Choroid plexus epithelial cell (primary cell): Measurements from ENCODE around the gene ATP6V0C.

Experiments used
- DNase-seq: peaks from one replicate; pipeline ENCODE4 v3.0.0-alpha.2; 2010; ENCODE audit warnings: low read depth
- H3K4me3 ChIP-seq: 2 replicates; pipeline ENCODE4 v1.5.1; 2011; ENCODE audit warnings: low read depth, mild to moderate bottlenecking, control low read depth, low read length, moderate library complexity
- CTCF ChIP-seq: conservative IDR thresholded peaks from 2 replicates; pipeline ENCODE4 v1.5.1; 2011; ENCODE audit warnings: low read depth, mild to moderate bottlenecking, control low read depth, inconsistent platforms, low read length, moderate library complexity

ATP6V0C gene

GRCh38 chr16:2513405-2514332, at the start of gene ATP6V0C:
Gene ATP6V0C, plus strand, starts transcription at chr16:2513952. Its CDS starts 152 bp downstream, at chr16:2514104.
- TF ChIP-seq CTCF, result no peak
- DNase-seq, result peak; percentile 85
- H3K4me3 ChIP-seq, result peak within 1 kb of the TSS; percentile 85

DNA sequence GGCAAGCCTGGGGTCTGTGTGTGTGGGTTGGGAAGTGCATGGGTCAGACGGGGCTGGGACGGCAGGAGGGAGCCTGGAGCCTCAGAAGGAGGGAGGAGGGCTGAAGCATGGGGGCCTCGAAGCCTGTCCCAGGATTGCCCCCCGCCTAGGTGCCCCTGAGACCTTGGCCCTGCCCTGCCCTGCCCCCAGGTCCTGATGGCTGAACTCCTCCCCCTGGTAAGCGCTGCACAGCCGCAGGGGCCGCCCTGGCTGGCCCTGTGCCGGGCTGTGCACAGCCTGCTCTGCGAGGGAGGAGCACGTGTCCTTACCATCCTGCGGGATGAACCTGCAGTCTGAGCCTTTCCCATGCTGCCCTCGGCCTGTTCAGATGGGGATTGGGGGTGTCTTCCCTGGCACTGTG, 49.4 kb upstream of the ATP6V0C start:
- H3K4me3 ChIP-seq, result no peak overlapping the region
- TF ChIP-seq CTCF, result no peak
- DNase-seq, result no peak

- H3K4me3 ChIP-seq, result no peak overlapping the region
- DNase-seq, result no peak
- peak; percentile 54 for TF ChIP-seq CTCF
Measured at GRCh38 chr16:2465653-2466415, 47.9 kb upstream of the ATP6V0C start.

- no peak for DNase-seq
- no peak for TF ChIP-seq CTCF
- H3K4me3 ChIP-seq, result no peak overlapping the region
Measured at GRCh38 chr16:2466667-2467527, 46.9 kb upstream of the ATP6V0C start.

DNA sequence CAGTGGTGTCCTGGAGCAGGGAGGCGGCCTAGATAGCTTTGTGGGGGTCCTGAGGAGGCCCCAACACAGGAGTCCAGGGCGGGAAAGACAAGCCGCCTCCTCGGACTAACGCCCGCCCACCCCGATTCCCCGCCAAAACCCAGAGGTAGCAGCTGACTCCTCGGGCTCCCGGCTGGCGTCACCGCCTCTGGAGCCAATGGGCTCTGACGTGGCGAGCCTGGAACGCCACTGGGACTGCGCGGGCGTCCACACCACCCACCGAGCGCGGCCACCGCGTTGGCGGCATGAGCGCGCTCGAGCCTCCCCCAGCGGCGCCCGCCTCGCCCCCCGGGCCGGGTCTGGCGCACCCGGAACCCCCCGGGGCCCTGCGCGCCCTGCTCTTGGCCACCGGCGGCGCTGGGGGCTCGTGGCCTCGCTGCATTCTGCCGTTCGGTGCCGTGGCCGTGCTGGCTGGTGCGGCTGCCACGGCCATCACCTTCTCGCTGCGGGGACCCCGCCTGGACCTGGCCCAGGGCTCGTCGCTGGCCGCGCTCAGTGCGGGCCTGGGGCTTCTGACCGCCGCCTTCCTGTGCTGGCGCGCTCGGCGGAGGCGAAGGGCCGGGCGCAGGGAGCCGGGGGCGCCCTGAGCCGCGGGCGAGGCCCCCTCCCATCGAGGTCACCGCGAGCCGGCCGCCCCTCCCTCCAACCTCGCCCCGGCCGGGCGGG, 46.1 kb upstream of the ATP6V0C start:
- H3K4me3 ChIP-seq, result peak overlapping the region; percentile 50
- TF ChIP-seq CTCF, result peak; percentile 12
- DNase-seq, result peak; percentile 53

DNA sequence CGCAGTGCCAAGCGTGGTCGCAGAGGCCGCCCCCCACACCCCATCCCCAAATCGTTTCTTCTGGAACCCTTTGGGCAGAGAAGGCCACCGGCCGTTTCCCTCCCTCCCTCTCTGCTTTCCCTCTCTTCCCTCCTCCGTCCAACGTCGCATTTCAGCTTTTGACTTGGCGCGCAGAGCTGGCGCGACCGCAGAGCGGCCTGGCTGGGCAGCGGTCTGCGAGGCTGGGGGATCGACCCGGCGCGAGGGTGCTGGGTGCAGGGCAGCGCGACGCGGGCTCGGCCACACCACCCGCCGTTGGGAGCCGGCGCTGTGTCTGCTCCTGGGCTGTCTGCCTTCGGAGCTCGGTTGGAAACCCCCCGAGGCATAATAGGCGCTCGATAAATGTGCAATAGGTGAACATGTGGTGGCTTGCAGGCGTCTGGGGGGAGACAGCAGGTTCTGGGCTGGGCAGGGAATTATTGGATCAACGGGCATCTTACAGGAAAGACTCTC, 45.5 kb upstream of the ATP6V0C start:
- no peak for TF ChIP-seq CTCF
- H3K4me3 ChIP-seq, result peak overlapping the region; percentile 50
- no peak for DNase-seq
